Measurements from ENCODE around the gene FERMT1.

The FERMT1 gene

DNA sequence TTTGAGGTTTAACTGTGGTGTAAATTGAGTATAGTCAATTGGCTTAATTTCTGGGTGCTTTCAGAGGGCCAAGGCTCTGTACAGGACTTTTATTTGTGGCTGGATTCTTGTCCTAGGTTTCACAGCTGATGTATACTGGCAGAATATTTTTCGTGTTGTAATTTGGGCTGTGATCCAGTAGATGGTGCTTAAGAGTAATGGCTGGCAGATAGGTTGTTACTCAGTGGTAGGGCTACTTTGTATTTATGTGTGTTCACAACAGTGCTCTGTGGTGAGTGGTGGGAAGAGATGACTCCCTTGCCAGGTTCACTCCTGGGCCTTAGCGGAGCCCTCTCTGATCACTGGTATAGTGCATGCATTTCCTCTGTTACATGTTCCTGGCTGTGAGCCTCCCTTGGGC lies 34.5 kb upstream of the FERMT1 start:
- DNase-seq (ENCODE audit: low read depth) = peak; percentile 10
- TF ChIP-seq, protein P1, sequence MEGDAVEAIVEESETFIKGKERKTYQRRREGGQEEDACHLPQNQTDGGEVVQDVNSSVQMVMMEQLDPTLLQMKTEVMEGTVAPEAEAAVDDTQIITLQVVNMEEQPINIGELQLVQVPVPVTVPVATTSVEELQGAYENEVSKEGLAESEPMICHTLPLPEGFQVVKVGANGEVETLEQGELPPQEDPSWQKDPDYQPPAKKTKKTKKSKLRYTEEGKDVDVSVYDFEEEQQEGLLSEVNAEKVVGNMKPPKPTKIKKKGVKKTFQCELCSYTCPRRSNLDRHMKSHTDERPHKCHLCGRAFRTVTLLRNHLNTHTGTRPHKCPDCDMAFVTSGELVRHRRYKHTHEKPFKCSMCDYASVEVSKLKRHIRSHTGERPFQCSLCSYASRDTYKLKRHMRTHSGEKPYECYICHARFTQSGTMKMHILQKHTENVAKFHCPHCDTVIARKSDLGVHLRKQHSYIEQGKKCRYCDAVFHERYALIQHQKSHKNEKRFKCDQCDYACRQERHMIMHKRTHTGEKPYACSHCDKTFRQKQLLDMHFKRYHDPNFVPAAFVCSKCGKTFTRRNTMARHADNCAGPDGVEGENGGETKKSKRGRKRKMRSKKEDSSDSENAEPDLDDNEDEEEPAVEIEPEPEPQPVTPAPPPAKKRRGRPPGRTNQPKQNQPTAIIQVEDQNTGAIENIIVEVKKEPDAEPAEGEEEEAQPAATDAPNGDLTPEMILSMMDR (IDR thresholded peaks at IDR 0.05; ENCODE audit: low read length, missing control alignments) = peak; percentile 23
- no peak overlapping the region for H3K4me3 ChIP-seq (replicated peaks; ENCODE audit: low read depth, low read length)

DNA sequence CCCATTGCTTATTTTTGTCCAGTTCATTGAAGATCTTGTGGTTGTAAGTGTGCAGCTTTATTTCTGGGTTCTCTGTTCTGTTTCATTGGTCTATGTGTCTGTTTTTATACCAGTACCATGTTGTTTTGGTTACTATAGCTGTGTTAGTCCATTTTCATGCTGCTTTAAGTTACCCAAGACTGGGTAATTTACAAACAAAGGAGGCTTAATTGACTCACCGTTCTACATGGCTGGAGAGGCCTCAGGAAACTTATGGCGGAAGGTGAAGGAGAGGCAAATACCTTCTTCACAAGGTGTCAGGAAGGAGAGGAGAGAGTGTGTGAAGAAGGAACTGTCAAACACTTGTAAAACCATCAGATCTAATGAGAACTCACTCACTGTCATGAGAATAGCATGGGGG lies 29.9 kb upstream of the FERMT1 start:
- TF ChIP-seq, protein P1 (IDR thresholded peaks at IDR 0.05; ENCODE audit: low read length, missing control alignments) = no peak
- H3K4me3 ChIP-seq (replicated peaks; ENCODE audit: low read depth, low read length) = no peak overlapping the region
- DNase-seq (ENCODE audit: low read depth) = no peak

DNA sequence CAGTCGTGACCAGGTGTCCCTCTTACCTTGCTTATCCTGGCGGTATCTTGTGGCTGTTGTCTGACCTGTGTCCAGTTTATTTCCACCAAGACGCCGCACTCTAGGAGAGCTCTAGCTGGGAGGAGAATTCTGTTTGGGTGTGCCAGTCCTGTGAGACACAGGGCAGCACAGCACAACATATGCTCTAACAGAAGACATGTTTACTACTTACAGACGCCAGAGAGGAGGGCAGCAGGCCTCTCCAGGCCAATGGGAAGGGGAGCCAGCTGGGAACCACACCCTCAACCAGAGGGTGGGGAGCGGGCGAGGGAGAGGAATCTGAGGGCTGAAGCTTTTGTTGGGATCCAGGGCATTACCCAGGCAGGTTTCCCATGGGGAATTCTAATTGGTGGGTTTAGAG lies 25.2 kb upstream of the FERMT1 start:
- no peak for DNase-seq (ENCODE audit: low read depth)
- TF ChIP-seq, protein P1 (IDR thresholded peaks at IDR 0.05; ENCODE audit: low read length, missing control alignments) = no peak
- no peak overlapping the region for H3K4me3 ChIP-seq (replicated peaks; ENCODE audit: low read depth, low read length)

DNA sequence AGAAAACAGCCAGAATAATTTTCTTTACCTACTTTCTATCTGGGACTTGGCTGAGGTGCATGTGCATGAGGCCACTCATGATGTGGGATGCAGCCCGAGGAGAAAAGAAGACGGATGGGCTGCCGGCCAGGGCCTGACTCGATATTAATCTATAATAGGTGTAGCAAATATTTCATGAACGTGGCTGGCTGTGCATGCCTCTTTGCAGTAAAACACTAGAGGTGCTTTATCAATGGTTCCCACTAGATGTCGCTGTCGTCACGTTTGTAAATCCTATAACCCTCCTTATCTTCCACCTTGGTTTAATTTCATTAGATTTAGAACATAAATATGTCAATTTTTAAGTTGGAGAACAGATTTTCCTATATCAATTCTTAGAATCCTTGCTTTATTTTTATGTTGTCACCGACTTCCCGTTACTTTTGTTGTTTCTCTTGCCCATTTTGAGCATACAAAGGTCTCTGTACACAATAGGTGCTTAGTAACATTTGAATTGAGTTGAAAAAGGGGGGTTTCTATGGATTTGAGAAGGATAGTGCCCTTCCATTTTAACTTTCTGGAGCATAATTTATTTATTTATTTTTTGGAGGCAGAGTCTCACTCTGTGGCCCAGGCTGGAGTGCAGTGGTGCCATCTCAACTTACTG lies 19.6 kb upstream of the FERMT1 start:
- peak; percentile 79 for DNase-seq (ENCODE audit: low read depth)
- TF ChIP-seq, protein P1 (IDR thresholded peaks at IDR 0.05; ENCODE audit: low read length, missing control alignments) = peak; percentile 84
- no peak overlapping the region for H3K4me3 ChIP-seq (replicated peaks; ENCODE audit: low read depth, low read length)

DNA sequence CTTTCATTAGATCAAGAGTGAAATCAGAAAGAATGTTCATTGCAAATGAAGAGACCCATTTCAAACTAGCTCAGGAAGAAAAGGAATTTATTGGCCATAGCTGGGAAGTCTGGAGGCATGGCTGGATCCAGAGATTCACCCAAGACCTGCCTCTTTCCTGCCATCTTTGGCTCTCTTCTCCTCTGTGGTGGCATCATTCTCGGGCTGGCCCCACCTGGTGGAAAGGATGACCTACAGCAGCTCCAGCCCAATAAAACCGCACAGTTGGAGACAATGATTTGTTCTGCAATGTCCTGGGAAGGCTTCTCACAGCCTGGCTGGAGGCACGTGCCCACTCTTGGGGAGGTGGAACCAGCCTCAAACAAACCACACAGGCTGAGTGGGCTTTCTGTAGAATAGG lies 18.1 kb upstream of the FERMT1 start:
- no peak for DNase-seq (ENCODE audit: low read depth)
- TF ChIP-seq, protein P1 (IDR thresholded peaks at IDR 0.05; ENCODE audit: low read length, missing control alignments) = peak; percentile 19
- H3K4me3 ChIP-seq (replicated peaks; ENCODE audit: low read depth, low read length) = no peak overlapping the region

DNA sequence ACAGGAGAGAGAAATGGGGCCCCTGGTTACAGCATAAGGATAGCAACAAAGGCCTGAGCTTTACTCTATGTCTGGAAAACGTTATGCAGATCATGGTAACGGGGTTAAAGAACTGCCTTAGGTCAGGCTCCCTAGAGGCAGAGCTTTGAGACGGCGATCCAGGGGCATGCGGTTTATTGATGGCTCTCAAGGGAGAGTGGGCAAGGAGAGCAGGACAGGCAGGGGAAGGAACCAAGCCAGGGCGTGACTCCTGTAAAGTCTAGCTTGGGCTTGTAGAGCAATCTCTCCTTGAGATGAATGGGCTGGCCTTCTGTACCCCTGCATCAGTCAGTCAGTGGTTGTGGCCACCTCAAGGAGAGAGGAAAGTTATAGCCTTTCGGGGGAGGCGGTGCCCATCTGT lies 12.5 kb upstream of the FERMT1 start:
- TF ChIP-seq, protein P1 (IDR thresholded peaks at IDR 0.05; ENCODE audit: low read length, missing control alignments) = no peak
- DNase-seq (ENCODE audit: low read depth) = no peak
- no peak overlapping the region for H3K4me3 ChIP-seq (replicated peaks; ENCODE audit: low read depth, low read length)

DNA sequence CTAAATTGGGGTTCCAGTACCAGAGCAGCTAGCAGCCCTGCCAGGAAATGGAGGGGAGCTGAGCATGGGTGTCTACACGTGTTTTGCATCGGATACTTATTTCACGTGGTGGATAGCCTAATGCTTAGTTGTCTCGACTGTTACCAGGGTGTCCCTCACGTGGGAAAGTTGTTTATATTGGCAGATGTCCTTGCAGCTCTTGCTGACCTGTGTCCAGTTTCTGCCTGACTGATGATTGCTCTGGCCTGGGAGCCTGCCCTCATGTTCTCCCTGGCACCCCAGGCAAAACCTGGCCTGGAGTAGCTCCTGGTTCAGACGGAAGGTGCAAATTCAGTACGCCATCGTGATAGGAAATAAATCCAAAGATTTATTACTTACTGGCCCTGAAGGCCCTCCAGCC lies 11.8 kb upstream of the FERMT1 start:
- no peak for DNase-seq (ENCODE audit: low read depth)
- no peak overlapping the region for H3K4me3 ChIP-seq (replicated peaks; ENCODE audit: low read depth, low read length)
- TF ChIP-seq, protein P1 (IDR thresholded peaks at IDR 0.05; ENCODE audit: low read length, missing control alignments) = no peak
